Measurements from ENCODE around the gene MINK1. TPM values are rescaled to one million over a fixed set of nuclear protein-coding genes. Genes with fewer than 3 reads are reported as not detected.

MINK1 gene
- total RNA-seq, 1 donor from 2014 or later: 111 TPM

DNA sequence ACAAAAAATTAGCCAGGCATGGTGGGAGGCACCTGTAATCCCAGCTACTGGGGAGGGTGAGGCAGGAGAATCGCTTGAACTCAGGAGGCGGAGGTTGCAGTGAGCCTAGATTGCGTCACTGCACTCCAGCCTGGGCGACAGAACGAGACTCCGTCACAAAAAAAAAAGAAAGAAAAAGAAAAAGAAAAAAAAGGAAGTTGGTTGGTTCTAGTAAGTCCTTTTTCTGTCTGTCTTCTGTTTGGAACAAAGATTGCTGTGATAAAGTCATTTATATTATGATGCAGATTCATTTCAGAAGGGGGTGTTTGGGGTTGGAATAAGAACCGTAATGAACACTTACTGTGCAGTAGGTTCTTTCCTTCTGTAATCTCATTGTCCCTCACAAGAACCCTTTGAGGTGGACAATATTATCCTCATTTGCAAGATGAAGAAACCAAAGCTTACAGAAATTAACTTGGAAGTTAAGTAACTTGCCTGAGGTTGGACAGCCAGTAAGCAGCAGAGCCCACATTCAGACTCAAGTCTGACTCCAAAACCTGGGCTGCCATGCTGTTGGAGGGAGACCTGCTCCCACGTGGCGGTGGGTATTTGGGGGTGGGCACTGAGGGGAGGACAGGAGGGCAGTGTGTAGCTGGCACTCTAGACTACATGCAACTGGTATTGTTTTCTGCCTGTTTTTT lies 10.3 kb downstream of the MINK1 start:
- no peak for DNase-seq (ENCODE audit: extremely low spot score, unreplicated experiment)
- TF ChIP-seq, protein P1, sequence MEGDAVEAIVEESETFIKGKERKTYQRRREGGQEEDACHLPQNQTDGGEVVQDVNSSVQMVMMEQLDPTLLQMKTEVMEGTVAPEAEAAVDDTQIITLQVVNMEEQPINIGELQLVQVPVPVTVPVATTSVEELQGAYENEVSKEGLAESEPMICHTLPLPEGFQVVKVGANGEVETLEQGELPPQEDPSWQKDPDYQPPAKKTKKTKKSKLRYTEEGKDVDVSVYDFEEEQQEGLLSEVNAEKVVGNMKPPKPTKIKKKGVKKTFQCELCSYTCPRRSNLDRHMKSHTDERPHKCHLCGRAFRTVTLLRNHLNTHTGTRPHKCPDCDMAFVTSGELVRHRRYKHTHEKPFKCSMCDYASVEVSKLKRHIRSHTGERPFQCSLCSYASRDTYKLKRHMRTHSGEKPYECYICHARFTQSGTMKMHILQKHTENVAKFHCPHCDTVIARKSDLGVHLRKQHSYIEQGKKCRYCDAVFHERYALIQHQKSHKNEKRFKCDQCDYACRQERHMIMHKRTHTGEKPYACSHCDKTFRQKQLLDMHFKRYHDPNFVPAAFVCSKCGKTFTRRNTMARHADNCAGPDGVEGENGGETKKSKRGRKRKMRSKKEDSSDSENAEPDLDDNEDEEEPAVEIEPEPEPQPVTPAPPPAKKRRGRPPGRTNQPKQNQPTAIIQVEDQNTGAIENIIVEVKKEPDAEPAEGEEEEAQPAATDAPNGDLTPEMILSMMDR (conservative IDR thresholded peaks at IDR 0.05): no peak
- no peak overlapping the region for H3K4me3 Mint-ChIP-seq
- no peaks in the 10 kb centered on the region for H3K27me3 Mint-ChIP-seq
- H3K9me3 Mint-ChIP-seq: no peaks in the 10 kb centered on the region
- peak overlapping the region; percentile 53 for H3K27ac Mint-ChIP-seq
- peaks cover 27% of the 10 kb centered on the region for H3K36me3 Mint-ChIP-seq
- H3K4me1 Mint-ChIP-seq (ENCODE audit: unreplicated experiment): peaks cover 45% of the 10 kb centered on the region

DNA sequence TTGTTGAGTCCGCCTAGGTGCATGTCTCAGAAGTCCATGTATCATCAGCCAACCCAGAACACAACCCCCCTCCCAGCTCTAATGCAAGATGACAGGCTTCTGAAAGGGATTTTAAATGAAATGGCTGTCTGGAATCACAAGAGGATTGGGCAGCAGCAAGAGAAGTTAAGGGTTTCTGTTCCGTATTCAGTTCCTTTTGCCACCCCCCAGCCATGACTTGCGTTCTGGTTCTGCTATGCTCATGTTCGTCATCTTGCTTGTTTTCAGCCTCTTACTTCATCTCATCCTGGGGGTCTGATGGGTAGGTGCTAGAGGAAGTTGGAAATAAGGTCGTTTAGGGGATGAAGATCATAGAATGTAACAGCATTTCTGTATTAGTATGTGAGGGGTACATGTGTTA lies 12.0 kb downstream of the MINK1 start:
- H3K9me3 Mint-ChIP-seq: no peaks in the 10 kb centered on the region
- H3K36me3 Mint-ChIP-seq: peaks cover 22% of the 10 kb centered on the region
- H3K4me1 Mint-ChIP-seq (ENCODE audit: unreplicated experiment): peaks cover 46% of the 10 kb centered on the region
- no peak overlapping the region for H3K4me3 Mint-ChIP-seq
- H3K27ac Mint-ChIP-seq: peak overlapping the region; percentile 46
- TF ChIP-seq, protein P1 (conservative IDR thresholded peaks at IDR 0.05): no peak
- no peak for DNase-seq (ENCODE audit: extremely low spot score, unreplicated experiment)
- H3K27me3 Mint-ChIP-seq: no peaks in the 10 kb centered on the region

DNA sequence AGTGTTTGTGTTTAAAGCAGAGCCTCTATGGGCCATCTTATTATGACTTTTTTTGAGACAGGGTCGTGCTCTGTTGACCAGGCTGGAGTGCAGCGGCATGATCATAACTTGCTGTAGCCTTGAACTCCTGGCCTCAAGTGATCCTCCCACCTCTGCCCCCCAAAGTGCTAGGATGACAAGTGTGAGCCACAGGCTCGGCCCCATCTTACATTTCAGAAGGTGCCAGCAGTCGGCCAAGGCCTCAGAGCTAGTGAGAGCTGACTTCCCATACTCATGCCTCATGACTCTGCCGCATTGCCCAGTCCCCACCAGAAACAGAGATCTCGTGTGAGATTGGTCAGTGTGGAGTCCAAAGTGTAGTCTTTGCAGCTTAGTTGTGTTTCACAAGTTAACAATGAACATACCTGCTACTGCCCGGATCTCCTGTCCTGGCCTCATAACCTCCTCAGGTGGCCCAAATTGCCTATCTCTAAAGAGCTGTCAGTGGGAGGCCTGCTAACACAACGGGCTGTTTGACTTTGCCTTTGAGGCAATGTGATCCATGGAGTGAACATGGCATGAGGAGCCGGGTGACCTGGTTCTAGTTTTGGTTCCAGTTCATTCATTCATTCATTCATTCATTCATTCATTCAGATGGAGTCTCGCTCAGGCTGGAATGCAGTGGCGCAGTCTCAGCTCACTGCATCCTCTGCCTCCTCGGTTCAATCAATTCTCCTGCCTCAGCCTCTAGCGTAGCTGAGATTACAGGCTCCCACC lies 13.7 kb downstream of the MINK1 start:
- no peak for DNase-seq (ENCODE audit: extremely low spot score, unreplicated experiment)
- Mint-ChIP-seq H3K4me1 (ENCODE audit: unreplicated experiment) (peaks cover 52% of the 10 kb centered on the region), H3K27ac (peak overlapping the region; percentile 100), H3K27me3 (no peaks in the 10 kb centered on the region), H3K4me3 (no peak overlapping the region), H3K36me3 (peaks cover 19% of the 10 kb centered on the region), H3K9me3 (no peaks in the 10 kb centered on the region)
- TF ChIP-seq, protein P1 (conservative IDR thresholded peaks at IDR 0.05): no peak

DNA sequence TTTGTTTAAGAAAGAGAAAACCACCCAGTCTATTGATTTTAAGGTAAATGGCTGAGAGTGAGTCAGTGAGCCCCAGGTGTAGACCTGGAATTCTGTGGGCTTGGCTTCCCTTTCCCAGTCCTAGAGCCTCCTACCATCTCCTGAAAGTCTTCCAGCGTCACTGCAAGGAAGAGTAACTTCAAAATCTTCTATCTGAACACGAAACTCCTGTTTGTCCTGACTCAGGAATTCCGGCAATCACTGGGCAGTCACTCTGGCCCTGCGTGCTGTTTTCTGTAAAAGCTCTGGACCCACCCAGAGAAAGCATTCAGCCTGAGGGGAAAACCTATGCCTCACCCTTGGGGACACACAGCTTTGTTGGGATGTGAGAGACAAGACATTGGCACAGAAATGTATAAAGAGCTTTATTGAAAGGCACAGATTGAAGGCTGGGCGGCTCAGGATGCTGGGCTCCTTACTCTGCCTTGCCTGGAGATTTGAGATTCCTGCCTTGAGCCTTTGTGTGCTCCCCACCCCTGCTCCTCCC lies 15.9 kb downstream of the MINK1 start:
- TF ChIP-seq, protein P1 (conservative IDR thresholded peaks at IDR 0.05): no peak
- H3K4me1 Mint-ChIP-seq (ENCODE audit: unreplicated experiment): peaks cover 63% of the 10 kb centered on the region
- DNase-seq (ENCODE audit: extremely low spot score, unreplicated experiment): no peak
- peak overlapping the region; percentile 81 for H3K4me3 Mint-ChIP-seq
- H3K27me3 Mint-ChIP-seq: no peaks in the 10 kb centered on the region
- H3K27ac Mint-ChIP-seq: peak overlapping the region; percentile 100
- peaks cover 20% of the 10 kb centered on the region for H3K36me3 Mint-ChIP-seq
- H3K9me3 Mint-ChIP-seq: no peaks in the 10 kb centered on the region

DNA sequence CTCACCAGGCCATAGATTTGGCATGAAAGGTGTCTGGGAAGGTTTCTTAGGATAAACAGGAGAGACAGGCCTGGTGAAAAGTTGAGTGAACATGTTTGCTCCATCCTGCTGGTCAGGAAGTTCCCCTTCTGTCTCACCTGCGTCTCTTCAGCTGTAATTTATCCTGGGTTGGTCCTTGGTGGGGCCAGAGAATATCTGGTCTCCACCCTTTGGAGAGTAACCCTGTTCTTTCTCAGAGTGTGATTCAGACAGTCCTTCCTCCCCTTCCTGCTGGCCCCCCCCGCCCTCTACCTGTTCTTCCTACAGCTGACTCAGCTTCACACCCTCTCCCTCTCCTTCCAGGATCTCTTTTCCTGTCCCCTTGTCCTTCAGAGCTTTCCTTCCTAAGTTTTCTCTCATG lies 17.1 kb downstream of the MINK1 start:
- peaks cover 60% of the 10 kb centered on the region for H3K4me1 Mint-ChIP-seq (ENCODE audit: unreplicated experiment)
- H3K27ac Mint-ChIP-seq: peak overlapping the region; percentile 100
- TF ChIP-seq, protein P1 (conservative IDR thresholded peaks at IDR 0.05): no peak
- H3K27me3 Mint-ChIP-seq: no peaks in the 10 kb centered on the region
- H3K36me3 Mint-ChIP-seq: peaks cover 18% of the 10 kb centered on the region
- peak overlapping the region; percentile 67 for H3K4me3 Mint-ChIP-seq
- H3K9me3 Mint-ChIP-seq: no peaks in the 10 kb centered on the region
- no peak for DNase-seq (ENCODE audit: extremely low spot score, unreplicated experiment)

Measured in type B pancreatic cell (in vitro differentiated cells).